GM12874 (cell line): ENCODE measurements around the gene CCDC149.

Source experiments
- CTCF ChIP-seq: IDR thresholded peaks from 2 replicates; pipeline ENCODE4 v1.5.1; 2011; ENCODE audit warnings: low read depth, mild to moderate bottlenecking, control low read depth, low read length, moderate library complexity; ENCODE audit not compliant: insufficient read depth

Gene CCDC149

GRCh38 chr4:24775032-24775605 lies 137.7 kb downstream of the CCDC149 start:
- TF ChIP-seq CTCF = no peak

- TF ChIP-seq CTCF = no peak
Measured at GRCh38 chr4:24774452-24774851, 138.4 kb downstream of the CCDC149 start.

- no peak for TF ChIP-seq CTCF
Measured at GRCh38 chr4:24772952-24773351, 139.9 kb downstream of the CCDC149 start.

- no peak for TF ChIP-seq CTCF
Measured at GRCh38 chr4:24772061-24772705, 140.7 kb downstream of the CCDC149 start.

- TF ChIP-seq CTCF = no peak
Measured at GRCh38 chr4:24771241-24771640, 141.6 kb downstream of the CCDC149 start.

- no peak for TF ChIP-seq CTCF
Measured at GRCh38 chr4:24770667-24771066, 142.2 kb downstream of the CCDC149 start.

GRCh38 chr4:24770032-24770584 lies 142.7 kb downstream of the CCDC149 start:
- TF ChIP-seq CTCF = no peak
